Skeletal muscle satellite cell (primary cell): ENCODE measurements around the gene MYB.

ENCODE experiments used
- H3K27me3 ChIP-seq: 2 replicates; pipeline ENCODE4 v1.7.0; 2013; ENCODE audit warnings: low read length; ENCODE audit not compliant: control insufficient read depth, insufficient read depth
- H3K36me3 ChIP-seq: 2 replicates; pipeline ENCODE4 v1.7.0; 2013; ENCODE audit warnings: mild to moderate bottlenecking, control low read depth, low read length; ENCODE audit not compliant: insufficient read depth
- H3K4me1 ChIP-seq: 2 replicates; pipeline ENCODE4 v1.7.0; 2013; ENCODE audit warnings: low read length; ENCODE audit not compliant: control insufficient read depth, insufficient read depth
- H3K4me2 ChIP-seq: 2 replicates; pipeline ENCODE4 v1.7.0; 2013; ENCODE audit warnings: mild to moderate bottlenecking, low read length
- H3K4me3 ChIP-seq: 2 replicates; pipeline ENCODE4 v1.7.0; 2013; ENCODE audit warnings: low read length
- H3K9ac ChIP-seq: 2 replicates; pipeline ENCODE4 v1.7.0; 2013; ENCODE audit warnings: mild to moderate bottlenecking, low read depth, low read length, moderate library complexity
- H3K9me3 ChIP-seq: replicated peaks from 2 replicates; pipeline ENCODE4 v1.7.0; 2013; ENCODE audit warnings: mild to moderate bottlenecking, control low read depth, low read length

MYB gene

DNA sequence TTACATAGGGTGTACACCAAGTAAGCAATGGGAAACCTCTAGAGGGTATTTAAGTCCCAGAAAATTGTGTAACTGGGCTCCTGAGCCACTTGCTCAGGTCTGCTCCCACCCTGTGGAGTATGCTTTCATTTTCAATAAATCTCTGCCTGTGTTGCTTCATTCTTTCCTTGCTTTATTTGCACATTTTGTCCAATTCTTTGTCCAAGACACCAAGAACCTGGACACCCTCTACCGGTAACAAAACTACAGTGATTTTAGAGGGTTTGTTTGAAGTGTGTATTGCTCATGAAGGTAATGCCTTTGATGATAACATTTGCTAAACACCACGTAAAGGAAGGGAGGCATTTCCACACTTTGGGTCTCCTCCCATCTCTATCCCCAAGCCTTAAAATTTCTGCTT, 46.2 kb downstream of the MYB start:
- no peaks in the 10 kb centered on the region for H3K9me3 ChIP-seq

DNA sequence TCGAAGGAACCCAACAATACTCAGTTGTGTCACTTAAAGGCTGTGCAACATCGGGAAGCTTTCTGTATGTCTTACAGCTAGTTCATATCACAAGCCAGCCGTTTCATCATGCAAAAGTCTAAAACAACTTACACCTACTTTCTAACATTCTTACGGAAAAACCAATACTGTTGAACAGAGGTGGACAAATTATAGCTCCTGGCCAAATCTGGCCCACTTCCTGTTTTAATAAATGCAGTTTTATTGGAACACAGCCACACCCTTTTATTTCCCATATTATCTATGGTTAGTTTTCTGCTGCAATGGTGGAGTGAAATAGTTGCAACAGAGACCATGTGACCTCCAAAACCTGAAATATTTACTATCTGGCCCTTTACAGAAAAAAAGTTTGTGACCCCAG, 46.6 kb downstream of the MYB start:
- Histone ChIP-seq H3K27me3 (no peaks in the 10 kb centered on the region), H3K9ac (no peak overlapping the region), H3K4me1 (peaks cover 10% of the 10 kb centered on the region), H3K4me2 (no peak overlapping the region), H3K9me3 (no peaks in the 10 kb centered on the region), H3K4me3 (no peak overlapping the region), H3K36me3 (no peaks in the 10 kb centered on the region)

More for the DNA sequence above, 46.2 kb downstream of the MYB start:
- H3K4me3 ChIP-seq = no peak overlapping the region
- H3K27me3 ChIP-seq = no peaks in the 10 kb centered on the region
- no peak overlapping the region for H3K4me2 ChIP-seq
- no peaks in the 10 kb centered on the region for H3K36me3 ChIP-seq
- H3K9ac ChIP-seq = no peak overlapping the region
- peaks cover 10% of the 10 kb centered on the region for H3K4me1 ChIP-seq

DNA sequence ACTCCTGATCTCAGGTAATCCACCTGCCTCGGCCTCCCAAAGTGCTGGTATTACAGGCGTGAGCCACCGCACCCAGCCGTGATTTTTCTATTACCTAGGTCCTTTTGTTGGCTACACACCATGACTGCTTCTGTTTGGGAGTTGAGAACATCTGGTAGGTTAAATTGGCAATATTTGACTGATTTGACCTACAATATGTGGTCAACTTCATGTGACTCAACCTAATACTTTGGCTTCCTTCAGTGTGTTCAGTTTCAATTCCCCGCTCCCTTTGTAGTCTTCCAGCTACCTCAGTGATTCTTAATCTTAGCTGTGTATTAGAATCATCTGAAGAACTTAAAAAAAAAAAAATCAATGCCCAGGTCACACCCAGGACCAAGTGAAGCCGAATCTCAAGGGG, 47.4 kb downstream of the MYB start:
- Histone ChIP-seq H3K27me3 (no peaks in the 10 kb centered on the region), H3K4me3 (no peak overlapping the region), H3K4me1 (peaks cover 10% of the 10 kb centered on the region), H3K9me3 (no peaks in the 10 kb centered on the region), H3K4me2 (no peak overlapping the region), H3K36me3 (no peaks in the 10 kb centered on the region), H3K9ac (no peak overlapping the region)

DNA sequence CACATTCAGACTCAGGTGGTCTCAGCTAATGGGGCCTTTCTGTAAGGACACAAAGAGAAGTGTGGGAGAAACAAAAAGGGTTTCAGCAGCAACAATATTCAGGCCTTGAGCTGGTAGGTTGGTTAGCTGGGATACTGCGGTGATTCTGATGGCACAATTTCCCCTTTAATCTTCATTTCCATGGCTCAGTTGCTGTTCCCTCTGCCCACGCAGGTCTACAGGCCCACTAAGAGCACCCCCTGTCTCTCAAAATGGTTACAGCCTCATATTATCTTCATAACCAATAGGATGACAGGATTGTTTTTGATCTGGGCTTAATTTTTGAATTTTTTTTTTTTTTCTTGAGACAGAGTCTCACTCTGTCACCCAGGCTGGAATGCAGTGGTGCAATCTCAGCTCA, 48.9 kb downstream of the MYB start:
- Histone ChIP-seq H3K27me3 (no peaks in the 10 kb centered on the region), H3K36me3 (no peaks in the 10 kb centered on the region), H3K4me1 (peaks cover 10% of the 10 kb centered on the region), H3K9me3 (no peaks in the 10 kb centered on the region), H3K4me2 (no peak overlapping the region), H3K4me3 (no peak overlapping the region), H3K9ac (no peak overlapping the region)

DNA sequence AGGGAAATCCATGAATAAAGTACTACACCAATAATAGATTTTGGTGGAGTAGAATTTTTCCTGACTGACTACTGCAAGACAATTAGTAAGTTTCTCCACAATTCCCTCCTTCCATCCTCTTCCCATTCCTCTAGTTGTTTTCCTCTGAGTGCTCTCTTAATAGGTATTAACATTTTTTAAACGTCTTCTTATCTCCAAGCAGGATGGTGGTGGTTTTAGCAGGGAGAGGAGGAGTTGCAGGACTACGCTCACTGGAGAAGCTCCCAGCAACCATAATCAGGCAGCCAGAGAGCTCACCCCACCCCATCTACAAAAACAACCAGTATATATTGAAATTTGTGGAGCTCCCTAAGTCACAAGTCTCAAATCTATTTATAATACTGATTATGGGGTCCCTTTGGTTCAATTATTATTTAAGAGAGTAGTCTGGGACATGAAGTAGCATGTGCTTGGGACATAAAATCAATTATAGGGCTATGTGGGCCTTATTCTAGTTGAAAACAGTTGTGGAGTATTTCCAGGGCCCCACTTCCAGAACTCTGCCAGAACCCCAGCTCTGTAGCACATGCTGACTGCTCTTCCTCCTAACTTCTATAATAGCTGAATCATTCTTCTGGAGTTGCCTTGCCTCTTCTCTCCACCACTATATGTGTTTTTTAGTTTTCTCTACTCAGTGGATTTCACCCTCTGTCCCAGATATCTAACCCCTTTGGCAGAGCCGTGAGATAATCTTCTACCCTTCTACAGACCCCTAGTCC, 49.8 kb downstream of the MYB start:
- Histone ChIP-seq H3K9ac (no peak overlapping the region), H3K4me2 (no peak overlapping the region), H3K4me1 (peaks cover 10% of the 10 kb centered on the region), H3K27me3 (no peaks in the 10 kb centered on the region), H3K36me3 (no peaks in the 10 kb centered on the region), H3K4me3 (no peak overlapping the region), H3K9me3 (no peaks in the 10 kb centered on the region)

DNA sequence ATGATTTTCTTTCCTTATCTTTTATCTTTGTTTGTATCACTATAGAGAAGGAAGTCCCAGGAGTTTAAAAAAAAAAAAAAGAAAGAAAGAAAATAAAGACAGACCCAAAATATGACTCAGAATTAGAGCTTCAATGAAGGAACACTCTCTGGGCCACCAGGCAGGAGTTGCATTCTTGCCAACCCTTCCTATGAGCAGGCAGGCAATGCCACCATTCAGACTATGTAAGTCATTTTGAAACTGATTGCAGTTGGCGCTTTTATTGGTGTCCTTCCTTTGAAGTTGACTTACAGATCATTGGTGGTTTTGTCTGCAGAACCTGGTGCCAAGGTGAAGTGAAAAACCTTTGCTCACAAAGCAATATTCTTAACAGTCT, 50.3 kb downstream of the MYB start:
- H3K9me3 ChIP-seq = no peaks in the 10 kb centered on the region
- H3K36me3 ChIP-seq = no peaks in the 10 kb centered on the region
- H3K9ac ChIP-seq = no peak overlapping the region
- no peak overlapping the region for H3K4me3 ChIP-seq
- H3K4me1 ChIP-seq = peaks cover 10% of the 10 kb centered on the region
- no peak overlapping the region for H3K4me2 ChIP-seq
- no peaks in the 10 kb centered on the region for H3K27me3 ChIP-seq

DNA sequence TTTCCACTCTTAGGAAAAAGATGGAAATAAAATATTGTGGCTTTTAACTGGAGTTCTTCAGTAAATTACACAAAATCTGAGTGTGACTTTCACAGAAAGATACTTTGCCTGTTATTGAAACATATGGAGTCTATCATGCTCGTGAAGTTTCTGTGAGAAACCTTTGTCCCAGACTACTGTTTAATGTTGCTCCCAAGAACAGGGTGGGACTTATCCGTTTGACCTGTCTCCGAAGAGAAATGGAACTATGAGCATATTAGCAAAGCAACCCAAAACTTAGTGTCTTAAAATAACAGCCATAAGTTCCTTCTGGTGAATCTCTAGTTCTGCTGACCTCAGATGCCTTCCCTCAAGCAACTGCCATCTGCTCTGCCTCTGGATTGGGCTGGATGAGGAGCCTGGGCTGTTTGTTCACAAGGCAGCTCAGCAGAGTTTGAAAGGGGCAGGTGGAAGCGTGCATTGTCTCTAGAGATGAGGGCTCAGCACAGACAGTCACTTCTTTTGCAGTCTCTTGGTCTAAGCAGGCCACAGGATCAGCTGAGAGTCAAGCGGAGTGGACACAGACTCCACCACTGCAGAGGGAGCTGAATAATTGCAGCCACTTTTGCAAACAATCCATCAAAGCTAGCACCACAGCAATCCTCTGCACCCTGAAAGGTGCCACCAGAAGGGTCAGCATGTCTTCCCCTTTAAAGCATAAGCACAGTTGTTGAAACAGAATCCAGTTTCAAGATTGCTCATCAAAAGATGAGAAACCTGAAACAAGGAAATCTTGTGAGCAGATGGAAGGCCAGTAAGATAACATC, 52.8 kb downstream of the MYB start:
- Histone ChIP-seq H3K4me3 (no peak overlapping the region), H3K9me3 (no peaks in the 10 kb centered on the region), H3K4me2 (no peak overlapping the region), H3K36me3 (no peaks in the 10 kb centered on the region), H3K4me1 (peaks cover 10% of the 10 kb centered on the region), H3K9ac (no peak overlapping the region), H3K27me3 (no peaks in the 10 kb centered on the region)

DNA sequence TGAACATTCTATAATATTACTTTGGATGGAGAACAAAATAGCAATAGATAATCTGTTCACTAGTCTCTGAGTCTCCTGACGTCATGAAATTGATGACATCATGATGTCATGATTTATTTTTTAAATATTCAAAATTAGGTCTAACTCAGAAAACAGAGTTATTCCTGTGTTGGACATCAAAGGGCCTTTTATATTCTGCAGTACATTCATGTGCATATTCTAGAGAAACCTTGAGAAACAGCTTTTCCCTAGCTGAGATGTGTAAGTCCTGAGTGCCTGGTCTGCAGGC, 53.3 kb downstream of the MYB start:
- H3K36me3 ChIP-seq = no peaks in the 10 kb centered on the region
- H3K27me3 ChIP-seq = no peaks in the 10 kb centered on the region
- H3K4me2 ChIP-seq = no peak overlapping the region
- peaks cover 10% of the 10 kb centered on the region for H3K4me1 ChIP-seq
- H3K9ac ChIP-seq = no peak overlapping the region
- H3K9me3 ChIP-seq = no peaks in the 10 kb centered on the region
- H3K4me3 ChIP-seq = no peak overlapping the region

DNA sequence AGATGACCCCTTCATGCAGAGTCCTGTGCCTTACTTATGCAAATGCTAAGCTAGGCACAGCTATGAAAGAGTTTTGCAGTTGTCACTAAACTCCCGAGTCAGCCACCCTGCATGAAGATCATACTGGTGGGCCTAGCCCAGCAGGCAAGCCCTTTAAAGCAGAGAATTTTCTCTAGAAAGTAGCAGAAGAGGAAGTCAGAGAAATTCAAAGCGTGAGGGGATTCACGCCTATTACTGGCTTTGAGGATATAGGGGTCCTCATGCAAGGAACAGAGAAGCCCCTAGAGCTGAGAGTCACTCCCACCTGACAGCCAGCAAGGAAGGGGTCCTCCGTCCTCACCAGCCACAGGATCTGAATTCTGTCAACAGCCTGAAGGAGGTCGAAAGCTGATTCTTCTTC, 54.6 kb downstream of the MYB start:
- no peaks in the 10 kb centered on the region for H3K27me3 ChIP-seq
- H3K9ac ChIP-seq = no peak overlapping the region
- no peak overlapping the region for H3K4me3 ChIP-seq
- H3K9me3 ChIP-seq = no peaks in the 10 kb centered on the region
- peaks cover 10% of the 10 kb centered on the region for H3K4me1 ChIP-seq
- H3K36me3 ChIP-seq = no peaks in the 10 kb centered on the region
- H3K4me2 ChIP-seq = no peak overlapping the region

DNA sequence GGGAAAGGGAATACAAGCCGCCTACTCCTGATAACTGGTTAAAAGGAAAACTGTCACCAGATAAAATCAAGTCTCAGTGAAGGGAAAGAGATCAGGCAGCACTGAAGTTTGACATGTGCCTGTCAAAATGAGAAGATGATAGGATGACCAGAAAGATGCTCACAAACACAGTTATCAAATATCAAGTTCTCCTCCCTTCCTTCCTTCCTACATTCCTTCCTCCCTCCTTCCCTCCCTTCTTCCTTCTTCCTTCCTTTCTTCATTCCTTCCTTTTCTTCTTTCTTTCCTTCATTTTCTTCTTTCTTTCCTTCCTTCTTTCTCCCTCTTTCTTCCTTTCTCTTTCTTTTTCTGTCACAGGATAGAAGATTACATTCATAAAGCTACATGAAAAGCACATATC, 55.2 kb downstream of the MYB start:
- Histone ChIP-seq H3K36me3 (no peaks in the 10 kb centered on the region), H3K4me3 (no peak overlapping the region), H3K9me3 (no peaks in the 10 kb centered on the region), H3K9ac (no peak overlapping the region), H3K4me1 (peaks cover 5% of the 10 kb centered on the region), H3K27me3 (no peaks in the 10 kb centered on the region), H3K4me2 (no peak overlapping the region)

DNA sequence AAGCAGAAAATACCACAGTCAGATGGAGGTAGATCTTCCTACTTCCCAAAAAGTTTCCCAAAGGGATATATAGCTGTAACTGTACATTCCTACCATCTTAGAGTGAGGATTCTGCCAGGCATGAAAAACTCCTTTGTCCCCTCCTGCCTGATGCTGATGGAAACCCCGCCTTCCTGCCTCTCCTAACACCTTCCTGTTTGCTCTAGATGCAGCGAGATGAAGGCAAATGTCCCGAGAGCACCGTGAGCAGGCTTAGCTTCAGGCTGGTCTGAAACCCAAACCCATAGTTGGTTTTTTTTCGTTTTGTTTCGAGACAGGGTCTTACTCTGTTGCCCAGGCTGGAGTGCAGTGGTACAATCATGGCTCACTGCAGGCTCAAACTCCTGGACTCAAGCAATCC, 55.6 kb downstream of the MYB start:
- H3K4me2 ChIP-seq = no peak overlapping the region
- H3K4me3 ChIP-seq = no peak overlapping the region
- H3K4me1 ChIP-seq = peaks cover 1% of the 10 kb centered on the region
- no peaks in the 10 kb centered on the region for H3K36me3 ChIP-seq
- no peak overlapping the region for H3K9ac ChIP-seq
- no peaks in the 10 kb centered on the region for H3K27me3 ChIP-seq
- no peaks in the 10 kb centered on the region for H3K9me3 ChIP-seq

DNA sequence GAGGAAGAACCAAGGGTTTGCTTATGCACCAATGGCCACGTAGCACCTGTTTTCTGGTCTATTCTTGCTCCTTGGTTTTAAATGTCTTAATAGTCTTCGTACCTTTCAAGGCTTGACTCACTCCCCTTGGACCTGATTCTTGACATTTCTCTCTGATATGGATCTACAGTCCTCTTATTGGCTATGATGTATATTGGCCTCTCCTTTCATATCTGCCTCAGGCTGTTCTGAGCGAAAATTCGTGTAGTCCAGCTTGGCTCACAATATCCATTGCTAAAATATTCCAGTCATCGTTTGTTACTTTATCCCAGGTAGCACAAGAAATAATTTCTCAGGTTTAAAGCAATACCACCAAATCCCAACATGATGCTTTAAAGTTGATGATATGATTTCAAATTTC, 59.6 kb downstream of the MYB start:
- no peak overlapping the region for H3K4me2 ChIP-seq
- no peaks in the 10 kb centered on the region for H3K36me3 ChIP-seq
- no peaks in the 10 kb centered on the region for H3K27me3 ChIP-seq
- H3K4me3 ChIP-seq = no peak overlapping the region
- no peaks in the 10 kb centered on the region for H3K9me3 ChIP-seq
- no peak overlapping the region for H3K9ac ChIP-seq
- H3K4me1 ChIP-seq = no peaks in the 10 kb centered on the region
